Adipose tissue (tissue), 3 donors: ENCODE measurements around the gene PTGER3. TPM values are rescaled to one million over a fixed set of nuclear protein-coding genes. Genes with fewer than 3 reads are reported as not detected.
"Not testable (repeated sequence)": the region's sequence is repeated elsewhere in the genome, so short reads cannot be mapped to it uniquely, and the experiment has no call there.

Experiments used
- H3K27ac ChIP-seq: one replicate; pipeline ENCODE4 v1.5.1; 2013; ENCODE audit warnings: low read depth, low read length
- WGBS, 3 donors: extraction: QIAGEN DNeasy Blood & Tissue Kit; methylation state at CpG; one replicate each; pipeline ENCODE4 v1.1.7; 2013; 5-methylcytosine and 5-hydroxymethylcytosine counted together
- polyA plus RNA-seq, 3 donors: library from polyadenylated mRNA; stranded (reverse); fragments of 200-250 nt; gene quantifications; one replicate each; pipeline ENCODE4 v1.2.3, GENCODE V29; 2013
- donor health status: healthy with polysubstance abuse.
- donor health status: Bipolar disorder and iron deficiency.
- donor health status: healthy.

The PTGER3 gene
- polyA plus RNA-seq, 3 donors, result 7.4 to 136 (median 29.2) TPM

DNA sequence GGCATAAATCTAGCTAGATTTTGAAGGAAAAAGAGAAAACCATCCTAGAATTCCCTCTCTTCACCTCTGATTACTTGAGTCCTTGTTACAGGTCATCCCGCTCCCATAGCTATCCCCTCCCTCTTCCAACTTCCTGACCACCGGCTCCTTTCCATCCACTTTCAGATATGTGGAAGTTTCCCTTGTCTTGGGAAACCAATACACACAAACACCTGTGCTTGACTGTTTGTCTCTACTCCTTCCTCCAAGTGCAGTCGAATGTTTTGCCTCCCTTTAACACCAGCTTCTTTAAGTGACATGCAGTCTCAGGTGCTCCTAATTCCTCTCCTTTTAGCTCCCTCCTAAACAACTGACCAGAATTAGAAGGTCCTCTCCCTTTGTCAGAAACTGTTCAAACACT is 70.0 kb downstream of the PTGER3 start:
- WGBS, 3 donors, result 53 to 67% (median 54%) methylated on average over 3 of the region's 3 CpGs
- H3K27ac ChIP-seq, result no peak overlapping the region

DNA sequence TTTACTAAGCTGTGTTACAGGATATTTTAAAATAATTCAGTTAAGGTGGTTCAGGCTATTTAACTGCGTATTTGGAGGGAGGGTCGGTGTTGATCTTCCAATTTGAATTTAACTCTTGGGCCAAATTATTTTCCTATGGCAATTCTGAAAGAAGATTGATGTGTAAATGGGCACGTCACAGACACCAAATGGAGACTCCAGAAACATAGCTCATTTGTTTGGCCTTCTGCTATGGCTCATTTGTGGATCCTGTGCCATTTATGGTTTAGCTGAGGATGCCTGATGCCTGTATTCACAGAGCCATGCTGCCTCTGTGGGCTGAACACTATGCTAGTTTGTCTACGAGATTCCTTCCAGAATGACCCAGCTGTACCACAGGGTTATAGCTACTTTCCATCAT is 70.6 kb downstream of the PTGER3 start:
- H3K27ac ChIP-seq, result no peak overlapping the region
- 74 to 91% (median 79%) methylated on average over 4 of the region's 4 CpGs for WGBS, 3 donors

DNA sequence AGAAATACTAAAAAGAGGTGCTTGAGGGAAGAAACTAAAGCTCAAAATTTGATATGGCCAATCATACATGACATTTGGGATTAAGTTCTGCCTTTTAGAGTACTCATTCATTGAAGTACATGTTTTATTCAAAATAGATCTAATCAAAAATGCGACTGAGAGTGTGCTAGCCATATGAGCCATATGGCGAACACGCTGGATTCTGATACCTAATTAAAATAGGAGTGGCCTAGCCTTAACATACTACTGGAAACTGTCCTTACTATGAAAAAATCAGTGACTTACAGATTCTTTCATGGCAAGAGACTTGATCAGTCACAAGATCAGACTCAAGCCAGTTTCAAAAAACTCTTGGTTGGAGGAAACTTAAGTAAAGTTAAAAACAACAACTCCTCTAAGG is 73.9 kb downstream of the PTGER3 start:
- no peak overlapping the region for H3K27ac ChIP-seq
- 75 to 98% (median 76%) methylated on average over 3 of the region's 3 CpGs for WGBS, 3 donors

DNA sequence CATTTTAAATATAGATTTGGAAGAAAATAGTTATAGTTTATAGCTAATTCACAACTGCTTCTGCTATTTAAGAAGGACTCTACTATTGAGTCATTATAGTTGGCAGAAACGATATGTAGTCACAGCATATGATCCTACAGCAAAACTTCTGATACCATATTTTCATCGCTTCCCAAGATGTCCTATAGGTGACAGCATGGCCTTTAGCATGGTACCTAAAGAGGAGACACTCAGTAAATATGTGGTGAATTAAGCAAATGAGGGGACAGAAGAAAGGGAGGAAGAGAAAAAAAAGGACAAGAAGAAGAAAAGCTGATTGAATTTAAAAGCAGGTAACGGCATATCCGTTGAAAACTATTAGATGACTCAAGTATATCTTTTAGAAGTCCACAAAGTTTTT is 77.2 kb downstream of the PTGER3 start:
- H3K27ac ChIP-seq, result no peak overlapping the region
- 82 to 94% (median 86%) methylated on average over 4 of the region's 4 CpGs for WGBS, 3 donors

DNA sequence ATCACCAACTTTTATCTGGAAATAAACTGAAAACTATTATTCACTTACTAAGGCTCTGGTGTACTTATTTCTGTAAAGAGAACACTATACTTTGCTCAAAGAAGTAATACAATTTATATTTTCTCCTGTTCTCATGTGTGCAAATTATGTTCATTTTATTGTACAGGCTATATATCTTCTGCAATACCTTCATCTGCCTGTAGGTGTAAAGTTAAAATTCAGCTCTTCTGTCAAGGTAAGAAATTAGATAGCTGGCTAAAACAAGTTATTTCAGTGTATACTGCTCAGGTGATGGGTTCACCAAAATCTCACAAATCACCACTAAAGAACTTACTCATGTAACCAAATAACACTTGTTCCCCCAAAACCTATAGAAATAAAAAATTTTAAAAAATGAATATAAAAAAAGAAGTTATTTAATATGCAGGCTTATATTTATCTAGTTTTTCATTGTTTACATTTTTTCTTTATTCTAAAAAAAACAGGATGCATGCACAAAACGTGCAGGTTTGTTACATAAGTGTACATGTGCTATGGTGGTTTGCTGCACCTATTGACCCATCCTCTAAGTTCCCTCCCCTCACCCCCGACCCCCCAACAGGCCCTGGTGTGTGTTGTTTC is 81.5 kb downstream of the PTGER3 start:
- no peak overlapping the region for H3K27ac ChIP-seq
- WGBS, 3 donors, result 62 to 66% (median 65%) methylated on average over 2 of the region's 2 CpGs

DNA sequence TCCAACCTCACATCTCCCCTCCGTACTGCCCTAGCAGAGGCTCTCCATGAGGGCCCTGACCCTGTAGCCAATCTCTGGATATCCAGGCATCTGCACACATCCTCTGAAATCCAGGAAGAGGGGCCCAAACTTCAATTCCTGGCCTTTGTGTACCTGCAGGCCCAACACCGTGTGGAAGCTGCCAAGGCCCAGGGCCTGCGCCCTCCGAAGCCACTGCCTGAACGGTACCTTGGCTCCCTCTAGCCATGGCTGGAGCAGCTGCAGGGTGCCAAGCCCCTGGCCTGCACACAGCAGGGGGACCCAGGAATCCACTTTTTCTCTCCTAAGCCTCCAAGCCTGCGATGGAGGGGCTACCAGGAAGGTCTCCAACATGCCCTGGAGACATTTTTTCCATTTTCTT is 84.2 kb downstream of the PTGER3 start:
- H3K27ac ChIP-seq, result no peak overlapping the region
- WGBS, 3 donors, result 81 to 88% (median 81%) methylated on average over 6 of the region's 6 CpGs

DNA sequence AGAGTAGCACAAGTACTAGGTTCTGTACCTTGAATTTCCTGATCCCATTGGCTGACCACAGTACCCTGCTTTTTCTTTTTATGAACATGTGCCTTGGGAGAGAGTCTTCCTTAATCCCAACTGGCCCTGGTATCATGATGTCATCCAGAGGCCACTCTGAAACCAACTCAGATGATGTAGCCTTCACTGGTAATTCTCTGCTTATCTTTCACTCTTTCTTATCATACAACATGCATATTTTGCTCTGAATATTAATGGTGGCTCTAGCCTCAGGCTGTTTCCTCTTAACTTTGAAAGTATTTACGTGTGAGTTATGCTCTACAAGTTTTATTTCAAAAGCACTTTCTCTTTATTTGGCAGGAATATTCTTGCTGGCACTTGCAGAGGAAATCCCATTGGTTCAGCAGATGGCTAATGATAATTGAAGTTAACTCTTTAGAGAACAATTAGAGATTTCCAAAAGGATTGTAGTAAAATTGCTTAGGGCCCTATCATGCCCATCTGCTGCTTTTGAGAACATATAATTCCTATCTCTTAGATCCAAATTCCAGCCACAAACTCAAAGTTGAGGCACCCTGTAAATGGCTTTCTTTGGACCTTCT is 86.1 kb downstream of the PTGER3 start:
- WGBS, 3 donors, result 31 to 73% (median 47%) methylated on average over 1 of the region's 1 CpG
- H3K27ac ChIP-seq, result no peak overlapping the region

DNA sequence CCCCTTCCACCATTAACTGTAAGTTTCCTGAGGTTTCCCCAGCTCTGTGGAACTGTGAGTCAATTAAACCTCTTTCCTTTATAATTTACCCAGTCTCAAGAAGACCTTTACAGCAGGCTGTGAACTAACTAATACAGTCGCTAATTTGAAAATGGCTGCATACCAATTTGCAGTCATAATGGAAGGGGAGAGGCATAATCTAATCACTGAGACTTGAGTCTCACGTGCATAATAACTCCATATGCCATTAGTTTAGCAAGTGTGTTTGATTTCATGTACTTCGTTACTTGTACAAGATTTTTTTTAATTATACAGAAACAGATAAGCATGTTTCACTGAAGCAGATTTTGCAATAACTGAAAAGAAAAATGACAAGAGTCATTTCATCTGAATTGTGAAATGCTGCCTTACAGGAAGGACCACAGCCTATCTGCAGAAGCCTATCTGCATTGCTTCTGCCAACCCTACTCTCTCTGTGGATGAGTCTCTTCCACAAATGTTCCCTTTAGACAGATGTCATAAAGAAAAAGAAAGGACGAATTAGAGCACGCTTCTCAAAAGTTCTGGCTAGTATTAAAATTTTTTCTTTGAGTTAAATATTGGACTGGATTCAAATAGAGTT is 99.1 kb downstream of the PTGER3 start:
- H3K27ac ChIP-seq, result no peak overlapping the region
- 46 to 87% (median 54%) methylated on average over 5 of the region's 5 CpGs for WGBS, 3 donors

DNA sequence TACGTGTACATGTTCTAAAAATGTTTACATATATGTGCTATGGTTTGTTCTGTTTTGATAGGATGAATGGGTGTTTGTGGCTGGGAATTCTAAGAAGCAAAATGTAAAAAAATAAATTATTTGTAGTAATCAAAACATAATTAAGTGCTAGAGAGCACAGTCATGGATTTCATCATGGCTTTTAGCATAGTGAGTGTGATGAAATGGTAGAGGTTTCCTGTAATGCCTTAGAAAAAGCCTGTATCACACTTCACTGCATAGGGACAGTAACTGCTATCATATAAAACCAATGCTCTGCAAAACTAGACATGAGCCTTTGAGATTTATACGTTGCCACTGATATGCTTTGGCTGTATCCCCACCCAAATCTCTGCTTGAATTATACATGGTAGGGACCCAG is 99.8 kb downstream of the PTGER3 start:
- WGBS, 3 donors, result 60 to 91% (median 68%) methylated on average over 2 of the region's 2 CpGs
- no peak overlapping the region for H3K27ac ChIP-seq

DNA sequence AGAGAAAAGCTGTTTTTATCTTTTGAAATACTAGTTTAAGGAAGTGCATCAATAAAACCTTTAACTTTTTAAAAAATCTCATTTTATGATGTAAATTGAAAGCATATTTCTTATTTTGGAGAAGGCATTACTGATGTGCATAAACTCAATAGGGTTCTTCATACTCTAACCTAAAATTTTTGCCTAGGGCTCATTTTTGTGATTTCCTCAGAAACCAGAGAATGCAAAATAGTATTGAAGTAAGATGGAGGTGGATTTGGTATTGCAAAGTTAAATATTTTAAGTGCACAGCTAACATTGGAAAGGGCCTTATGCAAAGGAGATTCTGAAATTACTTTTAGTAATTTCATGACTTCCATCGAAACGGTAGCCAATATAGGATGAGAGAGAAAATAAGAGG is 101.9 kb downstream of the PTGER3 start:
- no peak overlapping the region for H3K27ac ChIP-seq
- WGBS, 3 donors, result 86 to 98% (median 90%) methylated on average over 2 of the region's 2 CpGs

DNA sequence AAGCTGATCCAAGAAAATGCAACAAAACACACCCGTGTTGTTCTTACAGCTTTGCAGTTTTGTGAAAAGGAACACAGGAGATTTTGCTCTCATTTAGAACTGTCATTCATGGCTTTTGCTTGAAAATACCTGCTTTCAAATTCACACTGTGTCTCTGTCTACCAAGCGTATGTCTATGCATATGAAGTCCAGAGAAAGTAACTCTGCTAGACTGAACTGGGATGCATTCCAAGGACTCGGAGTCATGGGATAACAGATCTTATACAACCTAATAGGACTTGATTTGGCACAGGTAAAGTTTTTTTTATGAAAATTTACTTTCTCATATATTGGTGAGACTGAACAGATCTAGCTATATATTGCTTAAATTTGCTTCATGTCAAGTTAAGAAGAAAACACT is 102.4 kb downstream of the PTGER3 start:
- no peak overlapping the region for H3K27ac ChIP-seq

DNA sequence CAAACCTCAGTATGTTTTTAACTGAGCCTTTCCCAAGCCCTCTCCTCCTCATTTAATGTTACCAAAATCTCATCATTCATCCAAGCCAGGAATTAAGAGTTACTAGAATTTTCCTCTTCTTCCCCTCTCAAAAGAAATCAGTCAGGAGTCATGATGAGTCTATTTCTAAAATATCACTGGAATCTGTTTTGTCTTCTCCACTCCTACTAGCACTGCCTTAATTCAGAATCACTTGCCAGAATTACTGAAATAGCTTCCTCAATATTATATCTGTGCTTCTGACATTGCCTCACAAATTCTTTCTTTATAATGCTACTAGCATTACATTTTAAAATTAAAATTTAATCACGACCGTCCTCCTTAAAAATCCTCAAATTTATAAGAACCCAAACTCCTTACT is 106.1 kb downstream of the PTGER3 start:
- WGBS, 3 donors, result 65 to 84% (median 74%) methylated on average over 2 of the region's 2 CpGs
- no peak overlapping the region for H3K27ac ChIP-seq

More for the DNA sequence above, 102.4 kb downstream of the PTGER3 start:
- 56 to 78% (median 70%) methylated on average over 3 of the region's 3 CpGs for WGBS, 3 donors

DNA sequence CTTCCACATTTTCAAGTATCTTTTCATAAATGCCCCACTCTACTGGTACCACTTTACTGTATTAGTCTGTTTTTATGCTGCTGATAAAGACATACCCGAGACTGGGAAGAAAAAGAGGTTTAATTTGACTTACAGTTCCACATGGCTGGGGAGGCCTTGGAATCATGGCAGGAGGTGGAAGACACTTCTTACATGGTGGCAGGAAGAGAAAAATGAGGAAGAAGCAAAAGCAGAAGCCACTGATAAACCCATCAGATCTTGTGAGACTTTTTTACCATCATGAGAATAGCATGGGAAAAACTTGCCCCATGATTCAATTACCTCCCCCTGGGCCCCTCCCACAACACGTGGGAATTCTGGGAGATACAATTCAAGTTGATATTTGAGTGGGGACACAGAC is 107.2 kb downstream of the PTGER3 start:
- not testable (repeated sequence) for H3K27ac ChIP-seq
- WGBS, 3 donors, result 61 to 75% (median 64%) methylated on average over 2 of the region's 2 CpGs

DNA sequence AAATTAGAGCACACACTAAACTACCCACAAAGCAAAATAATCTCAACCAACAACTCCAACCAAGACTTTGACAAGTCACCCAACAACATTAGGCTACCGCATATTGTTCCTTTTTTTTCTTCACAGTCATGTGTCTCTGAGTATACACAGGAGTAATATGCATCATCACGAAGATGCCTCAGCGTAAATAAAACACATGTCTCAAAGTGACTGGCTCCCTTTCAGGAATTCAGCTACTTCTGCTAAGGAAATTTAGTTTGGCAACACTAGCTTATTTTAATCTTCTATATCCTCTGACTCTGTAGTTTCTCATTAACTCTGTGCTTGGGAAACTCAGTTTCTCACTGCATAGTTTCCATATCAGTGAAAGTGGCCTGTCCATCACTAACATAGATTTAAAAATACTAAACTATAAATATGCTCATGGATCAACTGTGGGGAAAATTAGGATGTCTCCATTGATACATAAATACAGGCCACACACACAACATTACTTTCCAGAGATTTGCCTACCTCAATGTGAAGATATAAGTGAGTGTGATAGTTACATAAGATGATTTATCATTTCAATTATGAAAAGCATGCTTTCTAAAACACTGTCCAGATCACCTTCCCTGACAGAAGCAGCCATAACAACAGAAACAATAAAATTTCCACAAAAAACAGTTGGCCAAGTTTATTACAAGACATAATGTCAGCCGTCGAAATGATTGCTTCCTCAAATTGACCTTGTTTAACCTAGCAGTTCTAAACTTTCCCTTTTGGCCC is 113.2 kb downstream of the PTGER3 start:
- no peak overlapping the region for H3K27ac ChIP-seq
- 49 to 67% (median 59%) methylated on average over 5 of the region's 5 CpGs for WGBS, 3 donors

DNA sequence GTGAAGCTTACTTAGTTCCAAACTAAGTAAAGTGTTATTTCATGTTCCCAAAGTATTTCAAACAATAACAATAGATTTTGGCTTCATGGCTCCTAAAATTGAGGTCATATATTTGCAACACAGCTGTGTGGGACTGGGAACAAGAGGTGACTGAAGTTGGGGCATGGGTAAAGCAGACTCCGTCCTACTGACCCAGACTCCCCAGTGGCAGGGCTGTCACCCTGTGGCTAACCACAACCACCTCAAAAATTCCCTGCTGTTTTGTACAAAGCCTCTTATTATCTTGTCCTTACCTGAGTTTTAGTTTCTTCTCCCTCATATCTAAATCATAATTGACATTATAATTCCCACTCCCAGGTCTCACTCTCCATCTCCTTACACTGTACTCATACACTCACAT is 117.6 kb downstream of the PTGER3 start:
- H3K27ac ChIP-seq, result no peak overlapping the region
- WGBS, 3 donors, result 47 to 79% (median 47%) methylated on average over 1 of the region's 1 CpG

DNA sequence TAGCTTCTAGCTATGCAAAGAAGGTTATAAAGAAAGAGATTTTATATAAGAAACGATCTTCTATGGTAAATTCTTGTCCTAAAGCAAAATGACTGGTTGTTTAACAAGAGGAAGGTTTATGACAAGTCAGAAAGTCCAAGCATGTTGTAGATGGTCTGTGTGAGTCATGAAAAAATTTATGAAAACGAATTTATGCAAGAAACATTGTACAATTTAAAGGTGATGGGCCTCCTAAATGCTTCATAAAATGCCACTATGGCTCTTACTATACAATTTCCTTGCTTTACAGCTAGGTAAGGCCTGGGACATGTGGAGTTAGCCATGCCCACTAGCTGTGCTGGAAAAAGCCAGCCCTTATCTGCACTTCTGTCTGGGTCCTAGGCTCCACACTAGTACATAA is 125.4 kb downstream of the PTGER3 start:
- WGBS, 3 donors, result 66 to 71% (median 71%) methylated on average over 2 of the region's 2 CpGs
- no peak overlapping the region for H3K27ac ChIP-seq
